H1 (cell line): ENCODE data around the gene TEX36. TPM values are rescaled to one million over a fixed set of nuclear protein-coding genes. Genes with fewer than 3 reads are reported as not detected.

Source experiments
- CTCF ChIA-PET: fragments of 300-600 bp; sonication (Branson Sonifier 250); formaldehyde crosslinking; loops from one replicate; lab custom pipeline; 2021; ENCODE audit not compliant: partially characterized antibody; lab: Charles Lee
- POLR2A ChIA-PET: fragments of 300-600 bp; sonication (Branson Sonifier 250); formaldehyde crosslinking; loops from one replicate; lab custom pipeline; 2021; ENCODE audit warnings: inconsistent platforms; ENCODE audit not compliant: partially characterized antibody; lab: Charles Lee
- DNase-seq, 2 experiments: peaks; one replicate each; pipeline versions ENCODE4 v3.0.0 to v3.0.0-alpha.2; 2010 to 2022; ENCODE audit warnings: low spot score in 2 of 2, low read depth in 1 of 2, mixed read lengths in 1 of 2
- FAIRE-seq: peaks from 2 replicates; lab custom pipeline; 2011; peaks lifted over from hg19 to GRCh38; lab: Jason Lieb, UNC
- H2AFZ ChIP-seq: 2 replicates; pipeline ENCODE4 v1.8.1; 2012; ENCODE audit warnings: low read length, inconsistent platforms
- H2AK5ac ChIP-seq: 2 replicates; pipeline ENCODE4 v1.6.1; 2013; ENCODE audit warnings: low read depth, low read length
- H2BK120ac ChIP-seq: replicated peaks from 2 replicates; pipeline ENCODE3; 2013; ENCODE audit warnings: low read depth, low read length, inconsistent platforms
- H2BK12ac ChIP-seq: 2 replicates; pipeline ENCODE4 v1.6.1; 2013; ENCODE audit warnings: low read depth, low read length
- H2BK15ac ChIP-seq: 2 replicates; pipeline ENCODE4 v1.6.1; 2013; ENCODE audit warnings: low read length
- H2BK20ac ChIP-seq: 2 replicates; pipeline ENCODE4 v1.6.1; 2013; ENCODE audit warnings: low read length
- H2BK5ac ChIP-seq: 2 replicates; pipeline ENCODE4 v1.6.1; 2013; ENCODE audit warnings: low read depth, low read length
- H3K14ac ChIP-seq: 2 replicates; pipeline ENCODE4 v1.6.1; 2013; ENCODE audit warnings: inconsistent platforms; ENCODE audit not compliant: insufficient read length
- H3K18ac ChIP-seq: 2 replicates; pipeline ENCODE4 v1.6.1; 2013; ENCODE audit warnings: low read length; ENCODE audit errors: extremely low read depth
- H3K23ac ChIP-seq: 2 replicates; pipeline ENCODE4 v1.6.1; 2013; ENCODE audit warnings: inconsistent platforms; ENCODE audit not compliant: insufficient read length
- H3K23me2 ChIP-seq: 2 replicates; pipeline ENCODE4 v1.6.1; 2013; ENCODE audit warnings: low read depth, low read length
- H3K27ac ChIP-seq: 2 replicates; pipeline ENCODE4 v1.6.1; 2011; ENCODE audit warnings: low read depth, low read length, inconsistent platforms
- H3K27me3 ChIP-seq, 4 experiments: replicated peaks in 1 of 4; 1 replicate in 1 of 4; 2 replicates in 3 of 4; pipeline versions ENCODE4 v1.6.1 to v1.8.1; 2011 to 2013; ENCODE audit warnings: low read length in 3 of 4, mild to moderate bottlenecking in 3 of 4, inconsistent platforms in 2 of 4, mixed read lengths in 2 of 4, moderate library complexity in 1 of 4; ENCODE audit not compliant: control insufficient read depth in 3 of 4, insufficient read depth in 3 of 4; ENCODE audit errors: extremely low read depth in 1 of 4
- H3K36me3 ChIP-seq, 4 experiments: 2 replicates each; pipeline versions ENCODE4 v1.6.1 to v1.8.1; 2011 to 2013; ENCODE audit warnings: mild to moderate bottlenecking in 4 of 4, low read length in 3 of 4, moderate library complexity in 2 of 4, control low read depth in 1 of 4, inconsistent platforms in 1 of 4; ENCODE audit not compliant: insufficient read depth in 4 of 4, control insufficient read depth in 2 of 4
- H3K4ac ChIP-seq: replicated peaks from 2 replicates; pipeline ENCODE3; 2013; ENCODE audit warnings: low read length, low read depth, mixed read lengths, inconsistent platforms; ENCODE audit not compliant: insufficient read length
- H3K4me1 ChIP-seq, 4 experiments: replicated peaks in 1 of 4; 1 replicate in 1 of 4; 2 replicates in 3 of 4; pipeline versions ENCODE4 v1.6.1 to v1.8.1; 2011 to 2013; ENCODE audit warnings: low read length in 3 of 4, inconsistent platforms in 2 of 4, mixed read lengths in 1 of 4; ENCODE audit not compliant: insufficient read depth in 4 of 4, control insufficient read depth in 3 of 4
- H3K4me2 ChIP-seq, 2 experiments: 2 replicates each; pipeline versions ENCODE4 v1.6.1 to v1.8.1; 2011 to 2013; ENCODE audit warnings: low read depth in 2 of 2, low read length in 2 of 2, control low read depth in 1 of 2, inconsistent platforms in 1 of 2, mild to moderate bottlenecking in 1 of 2; ENCODE audit not compliant: insufficient read depth in 1 of 2
- H3K4me3 ChIP-seq, 4 experiments: fragments of 200-600, 300-600 bp in 1 of 4; sonication (generic), shearing (Covaris generic), sonication (Bioruptor Twin) in 1 of 4; 2 replicates each; pipeline versions ENCODE4 v1.5.1 to v1.8.1; 2011 to 2016; ENCODE audit warnings: low read length in 4 of 4, low read depth in 3 of 4, control low read depth in 2 of 4, inconsistent platforms in 2 of 4, mild to moderate bottlenecking in 2 of 4, mixed read lengths in 1 of 4, moderate library complexity in 1 of 4; ENCODE audit not compliant: insufficient read depth in 2 of 4; ENCODE audit errors: extremely low read depth in 1 of 4
- H3K56ac ChIP-seq: replicated peaks from 2 replicates; pipeline ENCODE3; 2013; ENCODE audit warnings: low read depth, mild to moderate bottlenecking, mixed read lengths, low read length, inconsistent platforms; ENCODE audit not compliant: insufficient read length
- H3K79me1 ChIP-seq: 2 replicates; pipeline ENCODE4 v1.6.1; 2013; ENCODE audit warnings: low read depth, low read length, control low read depth
- H3K79me2 ChIP-seq, 2 experiments: 2 replicates each; pipeline versions ENCODE4 v1.6.1 to v1.8.1; 2012 to 2013; ENCODE audit warnings: low read length in 2 of 2, mild to moderate bottlenecking in 2 of 2, inconsistent platforms in 1 of 2; ENCODE audit not compliant: insufficient read depth in 2 of 2, control insufficient read depth in 1 of 2
- H3K9ac ChIP-seq, 4 experiments: replicated peaks in 1 of 4; 1 replicate in 1 of 4; 2 replicates in 3 of 4; pipeline versions ENCODE4 v1.6.1 to v1.8.1; 2011 to 2013; ENCODE audit warnings: low read depth in 3 of 4, low read length in 3 of 4, control low read depth in 2 of 4, mild to moderate bottlenecking in 2 of 4, moderate library complexity in 2 of 4, inconsistent platforms in 1 of 4; ENCODE audit errors: extremely low read depth in 1 of 4
- H3K9me3 ChIP-seq, 2 experiments: 2 replicates each; pipeline versions ENCODE4 v1.6.1 to v1.8.1; 2012 to 2013; ENCODE audit warnings: mild to moderate bottlenecking in 2 of 2, moderate library complexity in 2 of 2, control low read depth in 1 of 2, inconsistent platforms in 1 of 2, low read depth in 1 of 2, low read length in 1 of 2, mixed read lengths in 1 of 2; ENCODE audit not compliant: insufficient read depth in 2 of 2
- H4K20me1 ChIP-seq, 2 experiments: replicated peaks in 1 of 2; 2 replicates each; pipeline versions ENCODE3 to v1.8.1; 2011 to 2013; ENCODE audit warnings: inconsistent platforms in 2 of 2, low read length in 2 of 2, mild to moderate bottlenecking in 1 of 2; ENCODE audit not compliant: insufficient read depth in 2 of 2, control insufficient read depth in 1 of 2
- H4K5ac ChIP-seq: 2 replicates; pipeline ENCODE4 v1.6.1; 2013; ENCODE audit warnings: low read length, low read depth, mixed read lengths, inconsistent platforms; ENCODE audit not compliant: insufficient read length
- H4K8ac ChIP-seq: 2 replicates; pipeline ENCODE4 v1.8.0; 2013; ENCODE audit warnings: mild to moderate bottlenecking, moderate library complexity, low read length, inconsistent platforms; ENCODE audit not compliant: insufficient read depth; ENCODE audit errors: extremely low read depth
- H4K91ac ChIP-seq: replicated peaks from 2 replicates; pipeline ENCODE3; 2013; ENCODE audit warnings: low read length, mixed read lengths, inconsistent platforms; ENCODE audit not compliant: insufficient read length
- CREB1 ChIP-seq: IDR thresholded peaks from 2 replicates; pipeline ENCODE4 v1.6.1; 2012; ENCODE audit warnings: inconsistent platforms
- WGBS, 2 experiments: shearing (Covaris generic) in 1 of 2; methylation state at CpG; one replicate each; pipeline versions ENCODE4 v1.1.6 to v1.1.7; 2013 to 2015; ENCODE audit warnings: low lambda C conversion rate in 2 of 2, mixed read lengths in 2 of 2, inconsistent platforms in 1 of 2, low coverage in 1 of 2, missing lambda C conversion rate in 1 of 2; ENCODE audit not compliant: insufficient replicate concordance in 2 of 2, insufficient coverage in 1 of 2, insufficient read length in 1 of 2; ENCODE audit errors: extremely low coverage in 1 of 2, missing lambda C conversion rate in 1 of 2; 5-methylcytosine and 5-hydroxymethylcytosine counted together
- polyA plus RNA-seq, 7 experiments: library from polyadenylated mRNA; depleted of rRNA in 3 of 7; stranded (reverse) in 5 of 7; unstranded in 2 of 7; fragments of >200 nt in 5 of 7; fragments of 200-250 nt in 2 of 7; gene quantifications; 1 replicate in 5 of 7; 2 replicates in 1 of 7; 4 replicates in 1 of 7; pipeline versions ENCODE4 v1.2.1 to v1.2.3, GENCODE V29; 2011 to 2013; ENCODE audit warnings: missing spikeins in 2 of 7, mixed read lengths in 2 of 7
- total RNA-seq: library from RNA; stranded (reverse); fragmentation: NEBNext Ultra II Directional; extraction: Animal tissue kit (Norgen Biotek cat#: 25700); gene quantifications from 2 replicates; pipeline ENCODE4 v1.2.1, GENCODE V29; 2021
- TF ChIP-seq, protein P1 (sequence below), 3 experiments: IDR thresholded peaks; 1 replicate in 2 of 3; 2 replicates in 1 of 3; pipeline versions ENCODE4 v1.5.1 to v1.6.1; 2011; ENCODE audit warnings: low read length in 3 of 3, mild to moderate bottlenecking in 3 of 3, inconsistent platforms in 2 of 3, low read depth in 1 of 3, moderate library complexity in 1 of 3; ENCODE audit not compliant: insufficient read depth in 1 of 3; ENCODE audit errors: control extremely low read depth in 1 of 3

TEX36 gene
- total and polyA plus RNA-seq, 2 of the 8 experiments (the other 6 are each of a cell fraction or from before 2014, with no cell fraction given): not detected

DNA sequence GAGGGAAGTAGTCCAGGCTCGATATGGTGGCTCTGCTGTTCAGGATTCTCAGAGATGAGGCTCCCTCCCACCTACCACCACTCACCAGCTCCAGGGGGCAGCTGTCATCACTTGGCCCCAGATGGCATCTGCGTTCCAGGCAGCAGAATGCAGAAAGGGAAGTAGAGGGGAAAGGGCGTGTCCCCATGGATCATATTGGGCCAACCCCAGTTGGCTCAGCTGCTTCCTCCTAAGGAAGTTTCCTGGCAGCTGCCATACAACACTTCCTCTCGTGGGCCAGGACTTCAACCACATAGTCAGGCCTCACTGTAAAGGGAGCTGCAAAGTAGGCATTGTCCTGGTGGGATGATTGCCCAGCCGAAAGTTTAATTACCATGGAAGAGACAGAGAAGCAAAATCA lies 1.6 kb upstream of the TEX36 start:
- FAIRE-seq (no peak), DNase-seq (no peak)
- H4K8ac ChIP-seq: no peak overlapping the region
- ChIA-PET CTCF (no interaction called here), POLR2A (no interaction called here)
- H3K23me2 ChIP-seq: no peaks in the 10 kb centered on the region
- no peaks in the 10 kb centered on the region for H3K79me2 ChIP-seq
- 85% methylated on average over 5 of the region's 5 CpGs; no CpG with 5 or more reads in 1 of the 2 experiments for WGBS, 2 experiments
- no peak overlapping the region for H2AK5ac ChIP-seq
- H3K14ac ChIP-seq: no peak overlapping the region
- no peak overlapping the region for H3K18ac ChIP-seq
- H3K9me3 ChIP-seq: no peaks in the 10 kb centered on the region
- H2BK12ac ChIP-seq: no peak overlapping the region
- H3K4me1 ChIP-seq: no peaks in the 10 kb centered on the region
- no peak overlapping the region for H2BK5ac ChIP-seq
- TF ChIP-seq, protein P1, sequence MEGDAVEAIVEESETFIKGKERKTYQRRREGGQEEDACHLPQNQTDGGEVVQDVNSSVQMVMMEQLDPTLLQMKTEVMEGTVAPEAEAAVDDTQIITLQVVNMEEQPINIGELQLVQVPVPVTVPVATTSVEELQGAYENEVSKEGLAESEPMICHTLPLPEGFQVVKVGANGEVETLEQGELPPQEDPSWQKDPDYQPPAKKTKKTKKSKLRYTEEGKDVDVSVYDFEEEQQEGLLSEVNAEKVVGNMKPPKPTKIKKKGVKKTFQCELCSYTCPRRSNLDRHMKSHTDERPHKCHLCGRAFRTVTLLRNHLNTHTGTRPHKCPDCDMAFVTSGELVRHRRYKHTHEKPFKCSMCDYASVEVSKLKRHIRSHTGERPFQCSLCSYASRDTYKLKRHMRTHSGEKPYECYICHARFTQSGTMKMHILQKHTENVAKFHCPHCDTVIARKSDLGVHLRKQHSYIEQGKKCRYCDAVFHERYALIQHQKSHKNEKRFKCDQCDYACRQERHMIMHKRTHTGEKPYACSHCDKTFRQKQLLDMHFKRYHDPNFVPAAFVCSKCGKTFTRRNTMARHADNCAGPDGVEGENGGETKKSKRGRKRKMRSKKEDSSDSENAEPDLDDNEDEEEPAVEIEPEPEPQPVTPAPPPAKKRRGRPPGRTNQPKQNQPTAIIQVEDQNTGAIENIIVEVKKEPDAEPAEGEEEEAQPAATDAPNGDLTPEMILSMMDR (IDR thresholded peaks at IDR 0.05; ENCODE audit: control extremely low read depth in 1 of 3, insufficient read depth in 1 of 3, low read depth in 1 of 3, low read length in 3 of 3): no peak
- TF ChIP-seq CREB1: no peak
- no peak overlapping the region for H2BK20ac ChIP-seq
- H2BK120ac ChIP-seq: no peak overlapping the region
- no peaks in the 10 kb centered on the region for H3K36me3 ChIP-seq
- H4K5ac ChIP-seq: no peak overlapping the region
- no peak overlapping the region for H4K91ac ChIP-seq
- no peak overlapping the region for H3K4ac ChIP-seq
- no peaks in the 10 kb centered on the region for H3K79me1 ChIP-seq
- H3K23ac ChIP-seq: no peak overlapping the region
- no peak overlapping the region for H2BK15ac ChIP-seq
- H4K20me1 ChIP-seq: no peaks in the 10 kb centered on the region
- no peaks in the 10 kb centered on the region for H3K27me3 ChIP-seq
- no peak overlapping the region for H3K9ac ChIP-seq
- H3K56ac ChIP-seq: no peak overlapping the region
- H3K4me2 ChIP-seq: no peak overlapping the region
- H3K27ac ChIP-seq: no peak overlapping the region
- H2AFZ ChIP-seq: no peak overlapping the region
- H3K4me3 ChIP-seq: no peak overlapping the region
